B cell (primary cell): Measurements from ENCODE around the gene KIF21A. TPM values are rescaled to one million over a fixed set of nuclear protein-coding genes. Genes with fewer than 3 reads are reported as not detected.

Experiments
- ATAC-seq: fragments of 200-7000 bp; cut with Tn5 transposase; one replicate; pipeline ENCODE4 v1.10.0; 2021; ENCODE audit warnings: low read depth, mild to moderate bottlenecking, moderate number of reproducible peaks, moderate library complexity
- CTCF ChIA-PET: fragments of 350-600 bp; sonication (Branson Sonifier 250); formaldehyde crosslinking; loops from one replicate; lab custom pipeline; 2021; ENCODE audit warnings: antibody characterized with exemption, inconsistent platforms; lab: Charles Lee
- POLR2A ChIA-PET: fragments of 350-600 bp; sonication (Branson Sonifier 250); formaldehyde crosslinking; loops from one replicate; lab custom pipeline; 2021; ENCODE audit warnings: antibody characterized with exemption; lab: Charles Lee
- DNase-seq: peaks from one replicate; pipeline ENCODE4 v3.0.0; 2013
- H2AFZ ChIP-seq: 2 replicates; pipeline ENCODE4 v1.6.1; 2012; ENCODE audit warnings: mild to moderate bottlenecking, low read depth, low read length; ENCODE audit not compliant: insufficient read depth, poor library complexity, severe bottlenecking
- H3K27ac ChIP-seq, 2 donors: 1 replicate in 1 of 2; 2 replicates in 1 of 2; pipeline ENCODE4 v1.5.1; 2012 to 2013; ENCODE audit warnings: low read length in 2 of 2, mild to moderate bottlenecking in 2 of 2, moderate library complexity in 1 of 2
- H3K27me3 ChIP-seq, 4 experiments: fragments of 200-600 bp in 1 of 4; sonication (generic) in 1 of 4; replicated peaks in 1 of 4; 1 replicate in 2 of 4; 2 replicates in 2 of 4; pipeline versions ENCODE4 v1.6.1 to v1.7.0; 2013 to 2016; ENCODE audit warnings: low read length in 3 of 4, mild to moderate bottlenecking in 2 of 4, mixed read lengths in 1 of 4, moderate library complexity in 1 of 4; ENCODE audit not compliant: insufficient read depth in 4 of 4, control insufficient read depth in 3 of 4; ENCODE audit errors: control extremely low read depth in 1 of 4
- H3K36me3 ChIP-seq, 2 experiments: replicated peaks in 1 of 2; 1 replicate in 1 of 2; 2 replicates in 1 of 2; pipeline versions ENCODE4 v1.6.1 to v1.7.1; 2013; ENCODE audit warnings: low read length in 1 of 2; ENCODE audit not compliant: insufficient read depth in 2 of 2, control insufficient read depth in 1 of 2; ENCODE audit errors: control extremely low read depth in 1 of 2, extremely low read depth in 1 of 2
- H3K4me1 ChIP-seq, 2 donors: fragments of 200-600 bp in 1 of 2; sonication (generic) in 1 of 2; 1 replicate in 1 of 2; 2 replicates in 1 of 2; pipeline versions ENCODE4 v1.5.1 to v1.6.1; 2013 to 2017; ENCODE audit warnings: low read length in 2 of 2; ENCODE audit not compliant: control insufficient read depth in 2 of 2, insufficient read depth in 2 of 2
- H3K4me2 ChIP-seq: replicated peaks from 2 replicates; pipeline ENCODE3; 2012; ENCODE audit warnings: mild to moderate bottlenecking, low read depth, low read length; ENCODE audit not compliant: poor library complexity, severe bottlenecking
- H3K4me3 ChIP-seq, 5 experiments: fragments of 200-600 bp in 1 of 5; sonication (generic) in 1 of 5; 1 replicate in 3 of 5; 2 replicates in 2 of 5; pipeline versions ENCODE4 v1.5.1 to v1.7.0; 2011 to 2016; ENCODE audit warnings: low read length in 4 of 5, mild to moderate bottlenecking in 4 of 5, low read depth in 2 of 5, control low read depth in 1 of 5, moderate library complexity in 1 of 5; ENCODE audit not compliant: insufficient read depth in 1 of 5; ENCODE audit errors: control extremely low read depth in 1 of 5, extremely low read depth in 1 of 5
- H3K79me2 ChIP-seq: fragments of 200-600 bp; sonication (generic); one replicate; pipeline ENCODE4 v1.6.0; 2016; ENCODE audit warnings: low read length; ENCODE audit not compliant: control insufficient read depth, insufficient read depth
- H3K9ac ChIP-seq: fragments of 200-600 bp; sonication (generic); 2 replicates; pipeline ENCODE4 v1.6.1; 2017; ENCODE audit warnings: mild to moderate bottlenecking, low read length, moderate library complexity
- H3K9me3 ChIP-seq, 3 donors: one replicate each; pipeline versions ENCODE4 v1.6.1 to v1.7.1; 2013; ENCODE audit warnings: low read length in 2 of 3; ENCODE audit not compliant: control insufficient read depth in 2 of 3, insufficient read depth in 1 of 3; ENCODE audit errors: control extremely low read depth in 1 of 3
- H4K20me1 ChIP-seq: 2 replicates; pipeline ENCODE4 v1.6.0; 2012; ENCODE audit warnings: mild to moderate bottlenecking, low read length; ENCODE audit not compliant: insufficient read depth, control insufficient read depth, poor library complexity, severe bottlenecking
- H3K27ac Mint-ChIP-seq: one replicate; pipeline ENCODE4 v1.8.0; 2021; ENCODE audit warnings: mixed read lengths
- H3K27me3 Mint-ChIP-seq: one replicate; pipeline ENCODE4 v1.8.0; 2021; ENCODE audit warnings: mixed read lengths
- H3K4me1 Mint-ChIP-seq: one replicate; pipeline ENCODE4 v1.8.0; 2021; ENCODE audit warnings: mixed read lengths
- H3K4me3 Mint-ChIP-seq: one replicate; pipeline ENCODE4 v1.8.0; 2021; ENCODE audit warnings: mixed read lengths
- H3K9me3 Mint-ChIP-seq: one replicate; pipeline ENCODE4 v1.8.0; 2022; ENCODE audit warnings: mixed read lengths; ENCODE audit not compliant: insufficient read depth
- EZH2 ChIP-seq: IDR thresholded peaks from 2 replicates; pipeline ENCODE4 v1.6.1; 2012; ENCODE audit warnings: borderline replicate concordance, low read depth, mild to moderate bottlenecking, moderate library complexity, low read length; ENCODE audit not compliant: insufficient read depth, poor library complexity, severe bottlenecking
- WGBS: methylation state at CpG from one replicate; pipeline ENCODE4 v1.1.5; 2013; ENCODE audit warnings: missing lambda C conversion rate; ENCODE audit not compliant: insufficient coverage; 5-methylcytosine and 5-hydroxymethylcytosine counted together
- intact Hi-C: fragments of 100-400 bp; cut with micrococcal nuclease; formaldehyde crosslinking; loops from one replicate; pipeline ENCODE4 v1.10.0; 2022
- polyA plus RNA-seq: library from polyadenylated mRNA; depleted of rRNA; stranded (reverse); fragments of >200 nt; gene quantifications from 2 replicates; pipeline ENCODE4 v1.2.3, GENCODE V29; 2012
- total RNA-seq, 2 donors: library from RNA; stranded (reverse); fragments of 120-200 nt in 1 of 2; gene quantifications; 1 replicate in 1 of 2; 2 replicates in 1 of 2; pipeline versions ENCODE4 v1.2.3 to v1.2.4, GENCODE V29; 2013 to 2022
- TF ChIP-seq, protein P1 (sequence below): fragments of 200-600 bp; IDR thresholded peaks from one replicate; pipeline ENCODE4 v1.8.0; 2022; ENCODE audit warnings: antibody characterized with exemption, mild to moderate bottlenecking

The KIF21A gene
- total and polyA plus RNA-seq, 2 donors (not counting 1 experiment from before 2014, with no cell fraction given) = 0.33 to 2.2 TPM

DNA sequence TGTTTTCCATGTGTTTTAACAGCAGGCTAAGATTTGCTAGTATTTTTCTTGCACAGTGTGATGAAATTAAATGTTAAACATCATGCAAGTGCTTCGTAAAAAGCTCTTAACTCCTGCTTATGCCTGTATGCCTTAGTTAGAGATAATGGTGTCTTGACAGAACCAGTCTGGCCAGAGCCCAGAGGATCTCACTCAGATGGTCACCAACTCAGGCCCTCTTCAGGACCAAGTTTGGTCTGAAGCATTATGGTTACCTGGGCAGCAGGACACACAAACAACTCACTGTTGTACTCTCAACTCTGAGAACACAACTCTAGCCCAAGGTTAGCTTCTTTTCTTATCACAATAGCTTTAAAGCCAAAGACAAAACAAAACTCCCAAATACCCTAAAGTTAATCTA is 115.4 kb downstream of the KIF21A start:
- Histone ChIP-seq H3K9ac (no peak overlapping the region), H3K36me3 (no peaks in the 10 kb centered on the region), H3K4me1 (no peaks in the 10 kb centered on the region), H3K27me3 (no peaks in the 10 kb centered on the region), H3K4me2 (no peak overlapping the region), H2AFZ (no peak overlapping the region), H3K4me3 (no peak overlapping the region), H3K79me2 (no peaks in the 10 kb centered on the region), H3K9me3 (no peaks in the 10 kb centered on the region), H3K27ac (no peak overlapping the region), H4K20me1 (no peaks in the 10 kb centered on the region)
- Mint-ChIP-seq H3K4me3 (no peak overlapping the region), H3K9me3 (no peaks in the 10 kb centered on the region), H3K27me3 (no peaks in the 10 kb centered on the region), H3K27ac (no peak overlapping the region), H3K4me1 (no peaks in the 10 kb centered on the region)
- CTCF ChIA-PET = interaction anchor here (0.8 kb wide), 1 partner anchor 9 kb away, joined by 5 read pairs; no protein-coding TSS in a partner anchor
- intact Hi-C loops = no loop called here
- no peak for DNase-seq
- 90% methylated on average over 1 of the region's 1 CpG for WGBS
- TF ChIP-seq, protein P1, sequence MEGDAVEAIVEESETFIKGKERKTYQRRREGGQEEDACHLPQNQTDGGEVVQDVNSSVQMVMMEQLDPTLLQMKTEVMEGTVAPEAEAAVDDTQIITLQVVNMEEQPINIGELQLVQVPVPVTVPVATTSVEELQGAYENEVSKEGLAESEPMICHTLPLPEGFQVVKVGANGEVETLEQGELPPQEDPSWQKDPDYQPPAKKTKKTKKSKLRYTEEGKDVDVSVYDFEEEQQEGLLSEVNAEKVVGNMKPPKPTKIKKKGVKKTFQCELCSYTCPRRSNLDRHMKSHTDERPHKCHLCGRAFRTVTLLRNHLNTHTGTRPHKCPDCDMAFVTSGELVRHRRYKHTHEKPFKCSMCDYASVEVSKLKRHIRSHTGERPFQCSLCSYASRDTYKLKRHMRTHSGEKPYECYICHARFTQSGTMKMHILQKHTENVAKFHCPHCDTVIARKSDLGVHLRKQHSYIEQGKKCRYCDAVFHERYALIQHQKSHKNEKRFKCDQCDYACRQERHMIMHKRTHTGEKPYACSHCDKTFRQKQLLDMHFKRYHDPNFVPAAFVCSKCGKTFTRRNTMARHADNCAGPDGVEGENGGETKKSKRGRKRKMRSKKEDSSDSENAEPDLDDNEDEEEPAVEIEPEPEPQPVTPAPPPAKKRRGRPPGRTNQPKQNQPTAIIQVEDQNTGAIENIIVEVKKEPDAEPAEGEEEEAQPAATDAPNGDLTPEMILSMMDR = no peak
- TF ChIP-seq EZH2 = no peak
- no peak for ATAC-seq
- POLR2A ChIA-PET = no interaction called here

DNA sequence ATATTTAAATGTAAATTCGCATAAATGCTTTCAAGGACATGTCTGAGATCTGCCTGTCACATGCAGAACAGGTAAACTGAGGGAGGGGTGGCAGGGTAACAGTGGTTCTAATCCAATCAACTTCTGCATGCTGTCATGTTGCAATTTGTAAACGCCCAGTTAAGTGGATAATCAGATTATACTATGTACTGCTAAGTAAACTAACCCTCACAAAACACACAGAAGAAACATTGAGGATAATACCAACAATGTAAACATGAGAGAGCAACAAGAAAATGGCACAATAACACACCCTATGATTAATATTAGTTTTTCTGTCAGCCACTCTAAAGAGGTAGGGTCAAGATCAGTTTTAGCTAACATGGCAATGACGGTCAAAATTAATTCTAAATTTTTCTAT is 123.7 kb downstream of the KIF21A start:
- Histone ChIP-seq H3K4me2 (no peak overlapping the region), H2AFZ (no peak overlapping the region), H3K4me3 (no peak overlapping the region), H3K9me3 (no peaks in the 10 kb centered on the region), H4K20me1 (no peaks in the 10 kb centered on the region), H3K9ac (no peak overlapping the region), H3K27ac (no peak overlapping the region), H3K4me1 (no peaks in the 10 kb centered on the region), H3K36me3 (no peaks in the 10 kb centered on the region), H3K27me3 (no peaks in the 10 kb centered on the region), H3K79me2 (no peaks in the 10 kb centered on the region)
- no peak for DNase-seq
- Mint-ChIP-seq H3K4me1 (no peaks in the 10 kb centered on the region), H3K4me3 (no peak overlapping the region), H3K9me3 (no peaks in the 10 kb centered on the region), H3K27me3 (no peaks in the 10 kb centered on the region), H3K27ac (no peak overlapping the region)
- TF ChIP-seq, protein P1 = no peak
- TF ChIP-seq EZH2 = no peak
- no CpG with 5 or more reads among the region's 3 CpGs for WGBS
- ChIA-PET POLR2A (no interaction called here), CTCF (interaction anchor here (2.5 kb wide), 1 partner anchor 373 kb away, joined by 13 read pairs; no protein-coding TSS in a partner anchor)
- intact Hi-C loops = loop anchor here (2.0 kb wide), 1 partner anchor 788 kb away; the partner anchor contains the start of gene SLC2A13
- ATAC-seq = no peak
